HG03575 (cell line): Measurements from ENCODE around the gene PDPK1.

Experiments used
- ATAC-seq: cut with Tn5 transposase; IDR thresholded peaks from one replicate; pipeline ENCODE4 v1.9.1; 2021; ENCODE audit not compliant: unreplicated experiment, insufficient number of reproducible peaks, low FRiP score; ENCODE audit errors: extremely low read depth

PDPK1 gene

DNA sequence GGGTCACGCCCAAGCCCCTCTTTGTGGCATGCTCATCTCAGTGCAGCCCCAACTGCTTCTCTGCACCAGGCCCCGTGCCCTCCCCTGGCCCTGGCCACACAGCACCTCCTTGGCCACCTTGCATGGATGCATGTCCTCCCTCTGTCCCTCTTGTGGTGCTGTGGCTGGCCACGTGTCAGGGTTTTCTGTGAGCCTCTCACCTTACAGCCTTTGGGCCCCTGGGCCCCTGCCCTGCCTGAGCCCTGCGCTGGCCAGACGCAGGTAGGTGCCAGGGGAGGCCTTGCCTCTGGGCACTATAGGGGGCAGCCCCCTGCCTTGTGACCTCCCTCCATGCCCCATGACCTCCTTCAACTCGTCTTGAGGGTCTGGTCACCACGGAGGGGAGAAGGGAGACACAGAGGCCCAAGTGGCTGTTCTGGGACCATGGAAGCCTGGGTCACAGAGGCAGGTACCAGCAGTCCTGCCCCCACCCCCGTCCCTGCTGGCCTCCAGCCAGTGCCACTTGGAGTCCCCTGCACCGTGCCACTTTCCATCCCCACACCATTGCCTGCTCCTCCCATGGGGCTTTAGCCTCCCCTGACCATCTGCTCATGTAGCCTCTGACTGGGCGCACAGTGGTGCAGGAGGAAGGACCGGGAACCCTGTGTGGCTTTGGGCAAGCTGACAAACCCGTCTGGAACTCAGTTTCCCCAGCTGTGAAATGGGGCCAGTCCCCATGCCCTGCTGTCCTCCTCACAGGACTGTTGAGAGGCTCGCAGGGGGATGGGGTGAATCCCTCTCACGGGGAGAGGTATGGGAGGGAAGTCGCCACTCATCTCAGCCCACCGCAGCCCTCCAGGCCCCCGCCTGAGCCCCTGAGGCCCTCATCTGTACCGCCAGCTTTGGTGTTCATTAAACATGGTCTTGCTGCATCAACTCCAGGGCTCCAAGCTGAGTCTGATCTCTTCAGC, 35.6 kb upstream of the PDPK1 start:
- no peak for ATAC-seq

DNA sequence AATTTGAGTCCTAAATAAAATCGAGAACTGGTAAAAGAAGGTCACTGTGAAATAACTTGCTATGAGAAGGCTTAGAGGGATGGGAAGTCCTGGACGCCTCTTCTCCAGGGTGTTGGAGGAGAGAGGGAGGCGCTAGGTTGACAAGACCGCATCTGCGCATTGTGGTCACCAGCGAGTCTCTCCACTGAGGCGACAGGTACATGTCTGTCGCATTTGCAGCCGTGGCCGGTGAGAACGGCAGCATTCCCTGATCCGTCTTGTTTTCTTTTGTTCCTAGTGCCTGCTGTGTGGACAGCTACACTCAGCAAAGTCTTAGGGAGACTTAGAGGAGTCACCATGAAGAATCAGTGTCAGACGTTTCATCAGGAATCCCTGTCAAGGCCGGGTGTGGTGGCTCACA, 32.1 kb upstream of the PDPK1 start:
- no peak for ATAC-seq

DNA sequence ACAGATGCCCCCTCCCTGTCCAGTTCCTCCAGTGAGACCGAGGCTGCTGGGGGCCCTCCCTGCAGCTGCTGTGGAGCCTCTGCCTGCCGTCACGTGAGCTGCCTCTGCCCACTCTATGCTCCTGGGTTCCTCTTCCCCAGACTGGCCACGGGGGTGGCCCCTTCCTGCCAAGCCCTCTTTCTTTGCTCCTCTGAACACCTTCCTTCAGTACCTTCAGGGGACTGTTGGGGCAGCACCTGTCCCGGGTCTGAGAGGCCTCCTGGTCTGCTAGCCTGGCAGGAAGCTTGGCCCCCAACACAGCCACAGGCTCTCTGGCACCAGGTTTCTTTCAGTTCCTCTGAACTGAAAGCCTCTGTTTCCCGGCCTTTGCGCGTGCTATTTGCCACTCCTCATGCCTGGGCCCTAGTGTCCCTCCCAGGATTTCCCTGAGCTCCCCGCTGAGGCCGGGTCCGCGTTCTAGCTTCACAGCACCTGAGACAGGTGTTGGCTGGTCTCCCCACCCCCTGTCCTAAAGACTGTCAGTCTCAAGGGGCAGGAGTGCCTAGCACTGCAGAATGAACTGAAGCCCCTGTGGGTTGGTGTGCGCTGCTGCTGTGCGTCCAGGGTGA, 30.7 kb upstream of the PDPK1 start:
- no peak for ATAC-seq

DNA sequence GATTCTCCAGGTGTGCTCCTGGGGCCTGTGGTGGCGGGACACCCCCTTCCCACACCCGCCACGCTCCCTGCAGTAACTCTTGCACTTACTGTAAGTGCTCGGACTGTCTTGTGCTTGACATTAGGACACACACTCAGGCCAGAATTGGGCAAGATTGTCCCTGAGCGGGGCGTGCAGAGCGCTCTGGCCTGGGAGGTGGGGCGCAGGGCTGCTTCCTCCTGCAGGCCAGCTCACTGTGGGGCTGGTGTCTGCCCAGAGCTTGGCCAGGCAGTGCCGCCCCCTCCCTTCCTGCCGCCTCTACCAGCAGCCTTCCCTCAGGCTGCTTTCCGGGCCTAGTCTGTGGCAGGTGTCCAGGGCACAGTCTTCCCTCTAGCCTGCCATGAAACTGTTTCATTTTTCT, 30.2 kb upstream of the PDPK1 start:
- ATAC-seq: no peak

DNA sequence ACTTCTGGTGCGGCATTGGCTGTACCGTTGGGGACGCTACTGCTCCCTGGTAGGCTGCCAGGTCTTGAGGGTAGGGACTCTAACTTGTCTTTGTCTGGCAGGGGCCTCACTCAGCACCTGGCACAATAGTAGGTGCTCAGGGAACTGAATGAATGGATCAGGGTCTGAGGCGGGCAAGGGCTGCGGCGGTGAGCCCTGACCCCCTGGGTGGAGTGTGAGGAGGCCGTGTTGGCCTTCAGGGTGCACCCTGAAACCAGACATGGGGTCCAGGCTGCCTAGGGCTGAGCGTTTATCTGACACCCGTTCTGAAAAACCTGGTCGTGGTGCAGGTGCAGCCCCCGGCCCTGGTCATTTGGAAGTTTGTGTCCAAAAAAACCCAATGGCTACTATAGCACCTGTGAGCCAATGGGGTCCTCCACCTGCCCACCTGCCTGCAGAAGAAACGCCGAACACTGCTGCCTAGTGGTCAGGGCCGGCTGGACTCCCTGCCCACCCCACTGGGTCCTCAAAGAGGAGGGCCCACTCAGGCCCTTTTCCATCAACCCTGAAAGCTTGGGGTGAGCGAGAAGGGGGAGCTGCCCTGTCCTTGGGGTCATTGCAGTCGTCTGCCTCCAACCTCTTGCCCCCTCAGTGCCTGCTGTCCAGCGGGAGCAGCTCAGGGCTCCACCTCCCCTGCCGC, 29.0 kb upstream of the PDPK1 start:
- ATAC-seq: no peak

DNA sequence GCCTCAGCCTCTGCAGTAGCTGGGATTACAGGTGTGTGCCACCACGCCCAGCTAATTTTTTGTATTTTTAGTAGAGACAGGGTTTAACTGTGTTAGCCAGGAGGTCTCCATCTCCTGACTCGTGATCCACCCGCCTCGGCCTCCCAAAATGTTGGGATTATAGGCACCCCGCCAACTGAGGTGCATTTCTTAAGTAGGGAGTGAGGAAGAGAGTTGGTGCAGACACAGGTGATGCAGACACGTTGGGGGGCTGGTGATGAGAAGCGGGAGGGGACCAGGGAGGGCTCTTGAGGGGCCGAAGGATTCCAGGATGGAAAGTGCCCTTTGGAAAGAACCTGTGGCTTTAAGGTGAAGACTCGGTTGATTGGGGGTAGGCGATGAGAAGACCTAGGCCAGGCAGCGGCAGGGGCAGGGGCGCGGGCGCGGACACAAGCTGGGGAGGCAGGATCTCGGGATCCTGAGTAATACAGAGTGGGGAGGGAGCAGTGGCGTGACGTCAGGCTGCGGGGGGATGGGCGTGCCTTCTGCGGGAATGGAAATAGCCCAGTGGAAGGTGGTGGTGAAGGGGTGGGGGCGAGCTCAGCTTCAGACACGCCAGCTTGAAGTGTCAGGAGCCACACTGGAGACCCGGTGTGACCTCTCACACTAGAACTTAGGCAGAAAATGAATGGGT, 26.6 kb upstream of the PDPK1 start:
- no peak for ATAC-seq

DNA sequence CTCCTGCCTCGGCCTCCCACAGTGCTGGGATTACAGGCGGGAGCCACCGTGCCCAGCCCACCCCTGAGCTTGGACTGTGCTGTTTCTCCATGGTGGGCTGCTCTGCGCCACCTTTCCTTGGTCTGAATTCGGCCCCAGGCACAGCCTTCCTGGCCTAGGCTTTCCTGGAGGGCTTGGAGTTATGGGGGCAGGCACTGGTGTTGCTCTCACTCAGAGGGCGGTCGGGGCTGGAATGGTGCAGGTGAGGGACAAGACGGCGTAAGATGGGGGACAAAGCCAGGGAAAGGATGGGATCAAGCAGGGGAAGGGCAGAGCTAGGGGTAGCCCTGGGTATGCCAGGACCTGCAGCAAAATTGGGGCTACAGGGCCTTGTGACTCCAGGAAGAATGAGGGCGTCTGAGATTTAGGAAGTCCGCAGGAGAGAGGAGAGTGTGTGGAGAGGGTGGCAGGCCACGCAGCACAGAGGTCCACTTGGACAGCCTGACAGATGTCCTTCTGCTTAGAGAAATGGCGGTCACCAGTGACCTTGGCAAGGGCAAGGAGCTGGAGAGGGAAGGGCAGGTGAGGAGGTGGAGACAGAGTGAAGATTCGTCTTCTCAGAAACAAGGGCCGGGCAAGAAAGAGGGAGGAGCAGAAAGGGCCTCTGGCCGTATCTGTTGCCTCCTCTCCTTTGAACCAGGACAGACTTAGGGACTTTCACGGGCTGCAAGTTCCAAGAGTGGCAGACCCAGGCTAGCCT, 25.7 kb upstream of the PDPK1 start:
- no peak for ATAC-seq

DNA sequence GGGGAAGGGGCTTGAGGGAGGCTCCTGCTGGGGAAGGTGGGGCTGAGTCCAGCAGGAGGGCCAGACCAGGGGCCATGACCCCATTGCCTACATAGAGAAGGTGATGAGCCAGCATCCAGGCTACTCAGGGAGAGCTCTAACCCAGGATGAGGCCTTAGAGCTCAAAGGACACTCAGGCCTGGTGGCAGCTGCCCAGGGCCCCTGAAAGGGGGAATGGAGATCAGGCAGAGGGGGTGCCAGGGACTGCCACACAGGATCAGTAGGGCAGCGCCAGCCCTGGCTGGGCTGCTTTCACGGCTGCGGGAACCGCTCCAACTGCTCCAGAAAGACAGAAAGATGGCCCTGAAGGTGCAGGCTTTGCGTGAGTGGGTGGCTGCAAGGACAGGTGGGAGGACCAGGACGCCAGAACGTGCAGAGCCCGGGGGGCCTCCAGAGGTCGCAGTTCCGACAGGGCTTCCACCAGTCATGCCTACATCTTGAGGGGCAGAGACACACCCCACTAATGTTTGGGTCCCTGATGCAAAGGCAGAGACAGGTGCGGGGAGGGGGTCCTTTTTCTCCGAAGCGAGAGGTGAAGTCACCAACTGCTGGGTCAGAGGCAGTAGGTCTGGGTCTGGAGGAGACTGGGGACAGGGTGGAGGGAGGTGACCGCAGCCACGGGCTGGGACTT, 25.0 kb upstream of the PDPK1 start:
- no peak for ATAC-seq

DNA sequence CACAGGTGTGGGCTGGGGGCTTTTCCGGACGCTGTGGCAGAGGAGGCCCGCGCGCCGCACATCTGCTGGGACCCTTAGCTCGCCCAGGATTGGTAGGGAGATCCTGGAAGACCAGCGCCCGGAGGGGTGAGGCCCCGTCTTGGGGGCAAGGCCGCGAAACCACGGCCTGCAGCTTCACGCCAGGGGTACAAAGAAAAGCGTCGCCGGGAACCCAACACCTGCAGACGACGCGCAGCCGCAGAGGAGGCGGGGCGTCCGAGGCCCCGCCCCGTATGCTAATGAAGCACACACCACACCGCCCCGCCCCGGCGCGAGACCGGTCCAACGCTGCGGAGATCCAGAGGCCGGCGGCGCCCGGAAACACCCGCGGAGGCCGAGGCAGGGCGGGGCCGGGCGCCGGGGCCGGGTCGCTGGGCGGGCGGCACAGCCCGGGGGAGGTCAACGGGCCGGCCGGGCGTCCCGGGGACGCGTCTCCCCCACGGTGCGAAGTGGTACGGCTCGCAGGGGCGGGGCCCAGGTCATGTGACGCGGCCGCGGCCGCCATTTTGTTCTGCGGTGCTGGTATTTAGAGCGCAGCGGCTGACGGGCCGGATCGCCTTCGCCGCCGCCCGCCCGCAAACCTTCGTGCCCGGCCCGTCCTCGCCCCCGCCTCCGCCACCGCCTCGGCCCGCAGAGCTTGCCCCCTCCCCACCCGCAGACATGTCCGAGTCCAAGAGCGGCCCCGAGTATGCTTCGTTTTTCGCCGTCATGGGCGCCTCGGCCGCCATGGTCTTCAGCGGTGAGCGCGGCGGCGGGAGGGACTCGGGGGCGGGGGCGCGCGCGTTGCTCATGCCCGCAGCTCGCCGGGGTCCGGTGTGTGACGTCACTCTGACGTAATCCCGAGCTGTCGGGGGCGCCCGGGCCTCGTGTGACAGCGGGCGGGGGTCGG, 24.2 kb upstream of the PDPK1 start, which contains the start of gene ATP6V0C:
Gene ATP6V0C (plus strand): TSS at position 548 of the 928 bp plus-strand sequence. CDS start 152 bp downstream, at position 700.
- no peak for ATAC-seq

DNA sequence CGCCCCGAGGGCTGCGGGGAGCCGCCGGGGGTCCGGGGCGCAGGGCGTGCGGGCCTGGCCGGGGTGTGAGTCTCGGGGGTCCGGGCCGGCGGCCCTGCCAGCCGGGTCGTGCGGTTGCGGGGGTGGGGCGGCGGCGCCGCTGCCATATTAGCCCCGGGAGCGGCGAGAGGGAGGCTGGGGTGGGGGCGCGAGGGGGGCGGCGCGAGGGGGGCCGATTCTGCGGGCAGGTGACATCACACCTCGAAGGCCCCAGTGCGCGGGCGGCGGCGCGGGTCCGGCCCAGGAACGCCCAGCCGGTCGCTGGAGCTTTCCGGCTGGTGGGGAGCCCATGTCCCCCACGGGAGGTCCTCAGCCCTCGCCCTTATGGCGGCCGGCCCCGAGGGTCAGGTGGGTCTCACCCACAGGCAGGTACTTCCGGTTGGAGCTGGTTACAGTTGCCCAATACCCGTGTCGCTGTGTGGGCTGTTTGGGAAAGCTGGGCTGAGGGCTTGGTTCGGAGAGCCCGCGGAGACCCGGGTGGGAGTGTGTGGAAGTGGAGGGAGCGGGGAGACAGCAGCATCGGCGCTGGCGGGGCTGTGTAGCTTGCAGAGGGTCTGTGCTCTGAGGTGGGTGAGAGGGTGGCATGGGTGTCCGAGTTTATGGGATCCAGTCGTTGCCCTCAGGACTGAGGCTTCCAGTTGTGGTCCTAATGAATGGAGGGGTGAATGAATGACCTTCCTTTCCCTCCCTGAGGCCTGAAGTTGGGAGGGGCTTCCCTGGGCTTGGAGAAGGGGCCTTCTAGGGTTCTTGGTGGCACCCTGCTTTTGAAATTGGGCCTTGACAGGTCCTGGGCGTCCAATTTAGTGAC, 23.3 kb upstream of the PDPK1 start:
- ATAC-seq: no peak

DNA sequence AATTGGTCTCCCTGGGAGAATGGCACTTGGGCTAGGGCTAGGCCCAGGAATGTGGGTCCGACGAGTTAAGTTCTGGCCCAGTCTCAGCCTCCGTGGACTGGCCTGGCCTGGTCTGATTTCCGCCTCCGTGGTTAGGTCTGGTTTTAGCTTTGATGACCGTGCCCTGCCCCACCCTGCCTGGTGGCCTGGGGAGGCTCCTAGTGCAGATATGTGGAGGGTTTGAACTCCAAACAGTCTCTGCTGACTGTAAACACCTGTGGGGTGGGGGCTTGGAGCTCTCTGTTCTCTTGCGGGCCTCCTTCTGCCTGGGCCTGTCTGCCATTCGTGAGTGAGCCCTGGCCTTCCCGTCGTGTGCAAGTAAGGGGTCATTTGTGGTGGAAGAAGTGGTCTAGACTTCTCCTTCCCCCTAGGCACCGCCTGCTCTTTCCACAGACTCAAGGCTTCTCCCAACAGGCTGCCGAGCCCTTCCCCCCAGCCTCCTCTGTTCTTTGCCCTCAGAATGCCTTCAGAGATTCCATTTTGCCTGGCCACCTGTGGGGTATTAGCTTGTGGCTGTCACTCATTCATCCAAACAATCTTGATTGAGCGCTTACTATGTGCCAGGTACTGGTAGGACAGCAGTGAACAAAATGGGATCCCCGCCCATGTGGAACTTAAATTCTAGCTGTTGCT, 22.5 kb upstream of the PDPK1 start:
- no peak for ATAC-seq

DNA sequence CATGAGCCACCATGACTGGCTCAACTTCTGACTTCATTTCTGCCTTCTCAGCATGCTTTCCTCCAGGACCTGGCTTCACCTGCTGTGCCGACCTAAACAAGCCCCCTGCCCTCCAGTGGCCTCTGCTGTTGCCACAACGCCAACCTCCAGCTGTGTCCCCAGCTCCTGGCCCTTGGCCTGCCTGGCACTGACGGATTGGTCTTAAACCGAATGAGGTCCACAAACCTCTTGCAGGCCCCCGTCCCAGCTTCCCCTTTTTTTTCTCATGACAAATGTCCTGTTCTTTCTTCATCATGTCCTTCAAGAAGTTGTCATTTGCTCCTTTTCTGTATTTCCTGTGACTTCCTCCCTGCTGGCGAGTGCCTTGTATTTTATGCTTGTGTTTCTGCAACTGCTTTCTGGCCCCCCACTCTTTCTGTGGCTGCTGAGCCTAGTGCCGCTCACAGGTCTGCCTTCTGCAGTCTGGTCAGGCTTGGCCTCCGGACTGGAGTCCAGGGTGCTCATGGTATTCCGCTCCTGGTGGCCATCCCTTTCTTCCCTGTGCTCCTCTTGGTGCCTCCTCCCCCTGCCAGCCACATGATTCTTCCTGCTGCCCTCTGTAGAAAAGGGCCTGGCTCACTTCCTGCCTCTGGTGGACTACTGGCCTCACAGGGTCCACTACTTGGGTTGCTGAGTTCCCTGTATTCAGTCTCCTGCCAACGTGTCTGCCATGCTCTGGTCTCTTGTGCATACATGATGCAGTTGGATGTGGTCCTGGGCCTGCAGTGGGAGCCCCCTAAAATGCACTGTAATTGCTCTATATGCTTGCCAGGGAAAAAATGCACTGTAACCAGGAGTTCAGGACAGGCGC, 21.2 kb upstream of the PDPK1 start:
- ATAC-seq: no peak

DNA sequence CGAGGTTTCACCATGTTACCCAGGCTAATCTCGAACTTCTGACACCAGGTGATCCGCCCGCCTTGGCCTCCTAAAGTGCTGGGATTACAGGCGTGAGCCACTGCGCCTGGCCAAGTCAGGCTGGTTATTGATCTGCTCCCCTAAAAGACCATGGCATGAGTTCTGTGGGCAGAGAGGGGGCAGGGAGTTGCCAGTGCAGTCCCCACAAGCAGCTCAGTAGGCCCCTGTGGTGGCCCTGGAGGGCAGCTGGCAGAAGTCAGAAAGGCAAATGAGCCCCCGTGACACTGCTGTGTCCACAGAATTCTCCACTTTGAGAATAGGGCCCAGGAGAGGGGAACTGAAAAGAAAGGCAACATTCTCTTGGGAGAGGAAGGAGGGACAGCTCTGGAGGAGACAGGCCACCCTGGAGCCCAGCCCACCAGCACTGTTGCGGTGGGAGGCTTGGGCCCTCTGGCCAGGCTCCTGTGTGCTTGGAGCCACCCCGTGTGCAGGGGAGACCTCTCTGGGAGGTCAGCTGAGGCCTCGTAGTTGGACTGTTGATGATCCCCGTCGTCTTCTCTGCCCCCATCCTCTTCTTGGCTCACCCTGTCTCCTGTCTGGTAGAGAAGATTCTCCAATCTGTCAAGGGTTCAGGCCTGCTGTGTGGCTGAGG, 19.7 kb upstream of the PDPK1 start:
- ATAC-seq: no peak

DNA sequence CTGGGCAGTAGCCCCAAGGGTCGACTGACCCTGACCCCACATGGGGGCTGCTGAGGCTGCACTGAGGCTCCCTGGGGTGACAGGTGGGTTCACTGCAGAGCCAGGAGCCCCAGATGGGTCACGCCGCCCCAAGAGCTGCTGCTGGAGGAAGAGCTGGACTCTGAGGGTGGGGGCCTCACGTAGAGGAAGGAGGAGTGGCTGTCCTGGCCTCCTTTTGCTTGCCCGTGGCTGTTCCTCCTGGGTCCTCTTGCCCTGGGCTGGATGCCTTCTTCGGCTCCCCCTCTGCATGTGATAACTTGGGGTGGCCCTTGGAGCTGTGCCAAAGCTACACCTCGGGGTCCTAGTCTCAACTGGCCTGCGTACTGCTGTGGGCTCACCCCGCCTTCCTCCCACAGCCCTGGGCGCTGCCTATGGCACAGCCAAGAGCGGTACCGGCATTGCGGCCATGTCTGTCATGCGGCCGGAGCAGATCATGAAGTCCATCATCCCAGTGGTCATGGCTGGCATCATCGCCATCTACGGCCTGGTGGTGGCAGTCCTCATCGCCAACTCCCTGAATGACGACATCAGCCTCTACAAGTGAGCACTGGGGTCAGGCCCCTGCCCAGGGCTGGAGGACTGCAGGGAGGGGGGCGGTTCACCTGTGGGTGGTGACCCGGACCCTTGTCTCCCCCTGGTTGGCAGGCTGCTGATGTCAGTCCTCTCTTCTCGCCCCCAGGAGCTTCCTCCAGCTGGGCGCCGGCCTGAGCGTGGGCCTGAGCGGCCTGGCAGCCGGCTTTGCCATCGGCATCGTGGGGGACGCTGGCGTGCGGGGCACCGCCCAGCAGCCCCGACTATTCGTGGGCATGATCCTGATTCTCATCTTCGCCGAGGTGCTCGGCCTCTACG, 18.8 kb upstream of the PDPK1 start:
- no peak for ATAC-seq
